GM06990 (cell line): ENCODE measurements around the gene ZPBP2.

ENCODE experiments used
- DNase-seq: peaks from one replicate; pipeline ENCODE4 v3.0.0-alpha.2; 2011; ENCODE audit not compliant: insufficient read length; ENCODE audit errors: extremely low read depth
- H3K27me3 ChIP-seq: replicated peaks from 2 replicates; pipeline ENCODE4 v1.6.0; 2011; ENCODE audit warnings: low read length; ENCODE audit not compliant: control insufficient read depth, insufficient read depth
- H3K36me3 ChIP-seq: 2 replicates; pipeline ENCODE4 v1.5.1; 2011; ENCODE audit warnings: low read length; ENCODE audit not compliant: control insufficient read depth, insufficient read depth
- H3K4me3 ChIP-seq: replicated peaks from 2 replicates; pipeline ENCODE4 v1.5.1; 2011; ENCODE audit warnings: low read depth, mild to moderate bottlenecking, control low read depth, low read length
- TF ChIP-seq, protein P1 (sequence below): IDR thresholded peaks from 2 replicates; pipeline ENCODE4 v1.5.1; 2011; ENCODE audit warnings: low read length, control low read depth, mild to moderate bottlenecking, inconsistent platforms; ENCODE audit not compliant: insufficient read depth, poor library complexity, severe bottlenecking

Gene ZPBP2

DNA sequence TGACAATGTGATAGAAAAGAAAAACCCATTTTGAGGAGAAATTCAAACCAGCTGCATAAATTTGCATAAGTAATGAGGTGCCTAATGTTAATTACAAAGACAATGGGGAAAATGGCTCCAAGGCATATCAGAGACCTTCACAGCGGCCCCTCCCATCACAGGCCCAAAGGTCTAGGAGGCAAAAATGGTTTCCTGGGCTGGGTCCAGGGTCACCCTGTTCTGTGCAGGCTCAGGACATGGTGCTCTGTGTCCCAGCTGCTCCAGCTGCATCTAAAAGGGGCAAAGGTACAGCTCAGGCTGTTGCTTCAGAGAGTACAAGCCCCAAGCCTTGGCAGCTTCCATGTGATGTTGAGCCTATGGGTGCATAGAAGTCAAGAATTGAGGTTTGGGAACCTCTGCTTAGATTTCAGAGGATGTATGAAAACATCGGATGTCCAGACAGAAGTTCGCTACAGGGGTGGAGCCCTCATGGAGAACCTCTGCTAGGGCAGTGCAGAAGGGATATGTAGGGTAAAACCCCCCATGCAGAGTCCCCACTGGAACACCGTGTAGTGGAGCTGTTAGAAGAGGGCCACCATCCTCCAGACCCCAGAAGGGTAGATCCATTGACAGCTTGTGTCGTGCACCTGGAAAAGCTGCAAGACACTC, 44.5 kb upstream of the ZPBP2 start:
- TF ChIP-seq, protein P1, sequence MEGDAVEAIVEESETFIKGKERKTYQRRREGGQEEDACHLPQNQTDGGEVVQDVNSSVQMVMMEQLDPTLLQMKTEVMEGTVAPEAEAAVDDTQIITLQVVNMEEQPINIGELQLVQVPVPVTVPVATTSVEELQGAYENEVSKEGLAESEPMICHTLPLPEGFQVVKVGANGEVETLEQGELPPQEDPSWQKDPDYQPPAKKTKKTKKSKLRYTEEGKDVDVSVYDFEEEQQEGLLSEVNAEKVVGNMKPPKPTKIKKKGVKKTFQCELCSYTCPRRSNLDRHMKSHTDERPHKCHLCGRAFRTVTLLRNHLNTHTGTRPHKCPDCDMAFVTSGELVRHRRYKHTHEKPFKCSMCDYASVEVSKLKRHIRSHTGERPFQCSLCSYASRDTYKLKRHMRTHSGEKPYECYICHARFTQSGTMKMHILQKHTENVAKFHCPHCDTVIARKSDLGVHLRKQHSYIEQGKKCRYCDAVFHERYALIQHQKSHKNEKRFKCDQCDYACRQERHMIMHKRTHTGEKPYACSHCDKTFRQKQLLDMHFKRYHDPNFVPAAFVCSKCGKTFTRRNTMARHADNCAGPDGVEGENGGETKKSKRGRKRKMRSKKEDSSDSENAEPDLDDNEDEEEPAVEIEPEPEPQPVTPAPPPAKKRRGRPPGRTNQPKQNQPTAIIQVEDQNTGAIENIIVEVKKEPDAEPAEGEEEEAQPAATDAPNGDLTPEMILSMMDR = no peak
- no peak for DNase-seq
- H3K36me3 ChIP-seq = peaks cover 34% of the 10 kb centered on the region
- H3K27me3 ChIP-seq = no peaks in the 10 kb centered on the region
- H3K4me3 ChIP-seq = no peak overlapping the region

DNA sequence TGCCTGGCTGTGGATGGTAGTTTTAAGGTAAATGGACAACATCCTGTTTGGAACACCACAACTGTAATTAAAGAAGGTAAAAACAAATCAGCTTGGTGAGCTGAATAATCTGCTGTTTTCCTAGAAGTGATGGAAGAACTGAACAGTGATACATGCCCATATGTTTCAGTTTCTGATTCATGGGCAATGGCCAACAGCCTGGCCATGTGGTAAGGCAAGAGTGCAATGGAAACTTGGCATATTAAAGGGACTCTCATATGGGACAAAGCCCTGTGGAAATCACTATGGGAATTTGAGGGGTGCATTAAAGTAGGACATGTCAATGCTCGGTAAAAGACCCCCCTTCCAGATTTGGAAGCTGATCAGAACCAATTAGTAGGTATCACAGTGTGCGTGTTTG, 41.7 kb upstream of the ZPBP2 start:
- Histone ChIP-seq H3K36me3 (peaks cover 35% of the 10 kb centered on the region), H3K27me3 (no peaks in the 10 kb centered on the region), H3K4me3 (no peak overlapping the region)
- no peak for DNase-seq
- TF ChIP-seq, protein P1 = no peak

DNA sequence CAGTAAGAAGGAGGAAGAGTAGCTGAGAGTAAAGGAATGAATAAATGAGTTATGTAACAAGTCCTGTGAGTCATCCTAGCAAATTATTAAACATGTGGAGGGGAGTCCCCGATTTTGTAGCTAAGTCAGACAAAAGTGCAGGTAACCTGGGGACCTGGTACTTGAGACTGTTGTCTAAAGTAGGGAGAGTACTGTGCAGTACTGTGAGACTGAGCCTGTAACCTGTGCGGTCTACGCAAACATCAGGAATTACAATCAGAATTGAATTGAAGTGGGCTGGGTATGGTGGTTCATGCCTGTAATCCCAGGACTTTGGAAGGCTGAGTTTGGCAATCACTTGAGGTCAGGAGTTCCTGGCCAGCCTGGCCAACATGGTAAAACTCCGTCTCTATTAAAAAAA, 39.6 kb upstream of the ZPBP2 start:
- TF ChIP-seq, protein P1 = no peak
- peaks cover 31% of the 10 kb centered on the region for H3K36me3 ChIP-seq
- DNase-seq = no peak
- no peaks in the 10 kb centered on the region for H3K27me3 ChIP-seq
- H3K4me3 ChIP-seq = no peak overlapping the region

DNA sequence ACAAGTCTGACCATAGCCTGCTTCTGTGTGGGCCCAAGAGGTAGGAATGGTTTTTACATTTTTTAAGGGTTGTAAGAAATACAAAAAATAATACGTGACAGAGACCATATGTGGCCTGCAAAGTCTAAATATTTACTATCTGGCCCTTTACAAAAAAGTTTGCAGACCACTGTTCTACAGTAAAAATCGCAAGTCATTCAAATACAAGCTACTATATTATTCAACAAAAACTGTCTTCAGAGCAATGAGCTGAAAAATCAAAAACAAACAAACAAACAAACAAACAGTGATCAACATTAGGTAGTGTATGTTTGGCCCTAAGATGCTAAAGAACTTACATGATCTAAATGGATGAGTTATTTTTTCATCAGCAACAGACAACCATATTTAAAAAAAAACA, 36.4 kb upstream of the ZPBP2 start:
- no peak for DNase-seq
- Histone ChIP-seq H3K4me3 (no peak overlapping the region), H3K36me3 (peaks cover 34% of the 10 kb centered on the region), H3K27me3 (no peaks in the 10 kb centered on the region)
- TF ChIP-seq, protein P1 = no peak

DNA sequence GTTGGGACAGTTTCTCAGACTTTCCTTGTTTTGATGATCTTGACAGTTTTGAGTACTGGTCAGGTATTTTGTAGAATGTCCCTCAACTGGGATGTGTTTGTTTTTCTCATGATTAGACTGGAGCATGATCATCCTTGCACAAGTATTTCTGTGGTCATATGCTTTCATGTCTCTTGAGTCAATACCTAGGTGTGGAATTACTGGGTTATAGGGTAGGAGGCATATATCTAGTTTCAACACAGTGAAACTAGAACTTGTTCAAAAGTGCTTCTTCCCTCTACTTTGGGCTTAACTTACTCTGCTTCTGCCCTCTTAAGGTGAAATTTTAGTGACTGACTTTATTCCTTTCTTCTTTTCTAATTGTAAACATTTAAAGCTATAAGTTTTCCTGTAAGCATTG, 34.0 kb upstream of the ZPBP2 start:
- no peak for DNase-seq
- TF ChIP-seq, protein P1 = no peak
- Histone ChIP-seq H3K4me3 (no peak overlapping the region), H3K36me3 (peaks cover 17% of the 10 kb centered on the region), H3K27me3 (no peaks in the 10 kb centered on the region)

DNA sequence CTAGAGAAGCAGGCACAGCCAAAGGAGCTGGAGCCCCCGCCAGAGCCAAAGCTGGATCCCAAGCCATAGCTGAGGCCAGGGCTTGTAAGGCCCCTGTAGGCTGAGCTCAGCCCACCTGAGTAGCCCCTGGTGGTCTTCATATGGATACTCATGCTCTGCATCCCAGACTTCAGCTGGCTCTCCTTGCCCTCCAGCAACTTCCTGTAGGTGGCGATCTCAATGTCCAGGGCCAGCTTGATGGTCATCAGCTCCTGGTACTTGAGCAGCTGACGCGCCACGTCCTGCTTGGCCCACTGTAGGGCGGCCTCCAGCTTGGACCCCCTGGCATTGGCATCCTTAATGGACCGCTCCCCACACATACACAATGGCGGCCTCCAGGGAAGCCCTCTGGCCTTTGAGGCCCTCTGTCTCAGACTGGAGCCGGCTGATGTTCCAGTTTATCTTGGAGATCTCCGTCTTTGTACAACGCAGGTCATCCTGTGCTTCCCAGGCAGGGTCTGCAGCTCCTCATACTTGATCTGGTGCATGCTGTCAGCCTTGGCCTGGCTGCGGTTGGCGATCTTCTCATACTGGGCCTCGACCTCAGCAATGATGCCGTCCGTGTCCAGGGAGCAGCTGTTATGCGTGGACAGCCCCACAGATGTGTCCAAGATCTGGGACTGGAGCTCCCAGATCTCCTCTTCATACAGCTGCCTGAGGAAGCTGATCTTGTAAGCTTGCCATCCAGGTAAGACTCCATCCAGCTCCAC, 32.8 kb upstream of the ZPBP2 start:
- Histone ChIP-seq H3K27me3 (no peaks in the 10 kb centered on the region), H3K36me3 (peaks cover 21% of the 10 kb centered on the region), H3K4me3 (no peak overlapping the region)
- DNase-seq = no peak
- TF ChIP-seq, protein P1 = peak; percentile 18
